NT2/D1 (cell line): ENCODE results near the gene PTPDC1.

ENCODE experiments used
- DNase-seq: peaks from one replicate; pipeline ENCODE4 v3.0.0-alpha.2; 2011; ENCODE audit warnings: low read depth, low spot score
- H3K27me3 ChIP-seq: 2 replicates; pipeline ENCODE4 v1.6.0; 2011; ENCODE audit warnings: mild to moderate bottlenecking; ENCODE audit not compliant: insufficient read length, insufficient read depth
- H3K36me3 ChIP-seq: 2 replicates; pipeline ENCODE4 v1.6.1; 2011; ENCODE audit warnings: mild to moderate bottlenecking, low read length, mixed read lengths; ENCODE audit not compliant: insufficient read depth, insufficient read length
- H3K4me1 ChIP-seq: 2 replicates; pipeline ENCODE4 v1.5.1; 2011; ENCODE audit not compliant: insufficient read depth, insufficient read length
- H3K4me3 ChIP-seq: 2 replicates; pipeline ENCODE4 v1.5.1; 2011; ENCODE audit warnings: low read depth; ENCODE audit not compliant: insufficient read length
- H3K9ac ChIP-seq: 2 replicates; pipeline ENCODE4 v1.6.0; 2011; ENCODE audit warnings: low read depth; ENCODE audit not compliant: insufficient read length
- H3K9me3 ChIP-seq: 2 replicates; pipeline ENCODE4 v1.5.1; 2011; ENCODE audit warnings: mild to moderate bottlenecking, low read length; ENCODE audit not compliant: insufficient read depth
- SUZ12 ChIP-seq: IDR thresholded peaks from 2 replicates; pipeline ENCODE4 v1.6.1; 2011; ENCODE audit not compliant: insufficient read length, insufficient read depth; ENCODE audit errors: extremely low read depth
- YY1 ChIP-seq: IDR thresholded peaks from 2 replicates; pipeline ENCODE4 v1.6.1; 2011; ENCODE audit not compliant: insufficient read length, insufficient read depth
- ZNF274 ChIP-seq: IDR thresholded peaks from 2 replicates; pipeline ENCODE4 v1.6.1; 2011; ENCODE audit warnings: mild to moderate bottlenecking, low read depth, low read length

The PTPDC1 gene

DNA sequence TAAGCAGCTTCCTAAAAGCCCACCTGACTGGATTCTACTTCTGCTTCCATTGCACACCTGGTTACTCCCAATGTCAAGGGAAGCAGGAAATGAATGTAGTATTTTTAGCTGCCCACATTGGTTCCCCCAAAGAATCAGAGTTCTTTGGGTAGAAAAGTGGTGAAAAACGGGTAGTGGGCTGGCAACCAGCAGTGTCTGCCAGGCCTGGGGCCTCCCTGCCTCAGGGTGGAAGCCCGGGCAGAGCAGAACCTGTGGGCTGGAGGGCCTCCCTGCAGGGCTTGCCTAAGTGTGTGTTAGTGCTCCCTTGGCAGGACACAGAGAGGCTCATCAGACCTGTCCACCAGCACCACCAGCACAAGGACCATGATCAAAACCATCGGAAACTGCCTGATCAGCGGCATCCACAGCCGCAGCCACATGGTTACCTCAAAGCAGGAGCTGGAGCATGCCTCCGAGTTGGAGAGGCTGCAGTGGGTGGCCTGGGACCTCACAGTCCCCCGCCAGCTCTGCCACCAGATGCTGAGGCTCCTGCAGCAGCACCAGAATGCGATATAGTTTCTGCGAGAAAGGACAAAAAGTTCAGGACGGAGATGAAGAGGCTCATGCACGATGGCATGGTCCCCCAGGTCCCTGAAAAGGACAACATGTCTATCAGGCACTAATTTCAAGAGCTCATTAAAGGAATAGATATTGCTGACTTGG is 72.2 kb downstream of the PTPDC1 start:
- Histone ChIP-seq H3K9ac (no peak overlapping the region), H3K4me3 (no peak overlapping the region), H3K27me3 (no peaks in the 10 kb centered on the region), H3K9me3 (no peaks in the 10 kb centered on the region), H3K4me1 (no peaks in the 10 kb centered on the region), H3K36me3 (no peaks in the 10 kb centered on the region)
- TF ChIP-seq ZNF274, result no peak
- TF ChIP-seq YY1, result no peak
- no peak for TF ChIP-seq SUZ12
- no peak for DNase-seq

DNA sequence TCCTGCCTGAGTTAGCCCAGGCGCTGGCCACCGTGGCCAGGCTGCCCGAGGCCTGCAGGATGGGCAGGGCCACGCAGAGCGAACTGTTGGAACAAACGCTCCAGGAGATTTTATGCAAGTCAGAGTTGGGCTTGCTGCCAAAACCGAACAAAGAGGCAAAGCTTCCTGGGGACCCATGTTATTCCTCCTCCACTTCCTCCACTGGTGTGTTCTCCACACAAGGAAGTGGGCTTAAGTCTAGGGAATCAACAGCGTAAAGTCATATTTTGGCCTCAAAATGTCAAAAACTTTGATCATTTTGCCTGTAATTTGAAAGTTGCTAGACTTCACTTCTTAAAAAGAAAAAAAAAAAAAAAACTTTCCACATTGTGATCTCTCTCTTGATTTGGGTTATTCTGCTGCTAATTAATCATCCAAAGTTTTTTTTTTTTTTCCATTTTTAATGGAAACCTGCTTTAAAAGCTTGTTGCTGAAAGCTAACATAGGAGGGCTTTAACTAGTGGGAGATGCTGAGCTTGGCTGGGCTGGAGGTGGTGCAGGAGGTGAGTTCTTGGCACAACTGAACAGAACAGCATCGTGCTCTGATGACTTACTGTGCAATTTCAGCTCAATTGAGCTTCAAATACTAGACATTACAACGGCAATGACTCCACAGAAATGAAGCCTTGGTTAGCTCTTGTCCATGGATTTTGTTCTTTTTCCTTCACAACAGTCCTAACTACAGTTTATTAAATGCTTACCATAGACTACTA is 73.0 kb downstream of the PTPDC1 start:
- DNase-seq, result no peak
- no peak overlapping the region for H3K4me3 ChIP-seq
- TF ChIP-seq YY1 (no peak), ZNF274 (no peak), SUZ12 (no peak)
- no peak overlapping the region for H3K9ac ChIP-seq
- H3K4me1 ChIP-seq, result no peaks in the 10 kb centered on the region
- no peaks in the 10 kb centered on the region for H3K36me3 ChIP-seq
- H3K9me3 ChIP-seq, result no peaks in the 10 kb centered on the region
- H3K27me3 ChIP-seq, result no peaks in the 10 kb centered on the region
